ENCODE results near the gene ACSL6. TPM values are rescaled to one million over a fixed set of nuclear protein-coding genes. Genes with fewer than 3 reads are reported as not detected.
A peak's percentile ranks its signal among the peaks of the same experiment; 100 is the strongest.

Gene ACSL6
- total RNA-seq, 1 experiment from 2014 or later: 1.4 TPM

DNA sequence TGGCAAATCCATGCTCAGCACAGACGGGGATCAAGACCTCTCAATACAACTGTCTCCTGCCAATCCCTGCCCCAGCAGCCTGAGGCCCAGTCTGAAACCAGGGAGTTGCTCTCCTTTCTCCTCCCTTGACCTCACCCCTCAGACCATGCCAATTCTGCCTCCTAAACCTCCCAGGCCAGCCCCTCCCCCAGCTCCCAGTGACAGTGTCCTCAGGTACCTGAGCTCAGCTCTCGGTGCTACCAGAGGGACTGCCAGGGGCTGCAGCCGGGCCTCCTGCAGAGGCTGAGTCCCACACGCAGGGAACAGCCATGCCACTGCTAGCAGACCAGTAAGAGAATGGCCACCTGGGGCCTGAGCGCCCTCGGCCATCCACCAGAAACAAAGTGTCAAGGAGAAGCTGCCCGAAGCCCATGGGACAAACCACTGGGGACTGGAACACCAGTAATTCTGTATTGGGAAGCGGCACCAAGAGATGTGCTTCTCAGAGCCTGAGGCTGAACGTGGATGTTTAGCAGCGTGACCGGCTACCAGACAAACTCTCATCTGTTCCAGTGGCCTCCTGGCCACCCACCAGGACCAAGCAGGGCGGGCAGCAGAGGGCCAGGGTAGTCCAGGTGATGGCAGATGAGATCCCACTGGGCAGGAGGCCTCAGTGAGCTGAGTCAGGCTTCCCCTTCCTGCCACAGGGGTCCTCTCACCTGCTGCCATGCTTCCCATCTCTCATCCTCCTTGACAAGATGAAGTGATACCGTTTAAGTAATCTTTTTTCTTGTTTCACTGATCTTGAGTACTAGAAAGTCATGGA lies 48.4 kb upstream of the ACSL6 start:
- CTCF ChIA-PET: interaction anchor here (0.6 kb wide), 1 partner anchor 638 kb away, joined by 5 read pairs; no protein-coding TSS in a partner anchor

DNA sequence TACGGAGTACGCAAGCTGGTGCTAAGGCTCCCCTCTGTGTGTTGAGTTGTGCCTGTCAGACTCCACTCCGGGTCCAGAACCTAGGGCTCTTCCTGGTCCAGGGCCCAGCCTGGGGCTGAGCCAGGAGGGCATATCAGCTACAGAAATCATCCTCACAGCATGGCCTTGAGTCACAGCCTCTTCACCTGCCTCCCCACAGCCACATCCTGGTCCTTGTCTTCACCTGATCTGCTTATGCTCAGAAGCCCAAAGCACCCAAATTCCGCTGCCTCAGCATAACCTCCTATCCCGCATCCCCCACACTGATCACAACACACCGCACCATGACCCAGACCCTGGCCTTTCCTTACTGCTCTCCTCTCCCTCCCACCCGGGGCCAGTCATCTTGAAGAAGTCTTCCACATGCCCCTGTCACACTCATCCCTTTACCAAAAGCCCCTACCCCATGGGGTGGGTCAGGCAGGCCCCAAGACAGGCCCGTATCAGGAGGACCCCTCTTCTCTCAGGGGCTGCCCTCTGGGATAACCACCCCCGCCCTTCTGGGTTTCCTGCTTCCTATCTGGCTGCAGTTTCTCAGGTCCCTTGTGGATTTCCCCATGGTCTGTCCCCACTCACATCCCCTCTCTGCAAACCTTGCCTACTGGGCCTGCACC lies 47.7 kb upstream of the ACSL6 start:
- no peaks in the 10 kb centered on the region for H3K4me1 Mint-ChIP-seq (ENCODE audit: low read depth, unreplicated experiment)
- CTCF ChIA-PET: no interaction called here
- H3K36me3 Mint-ChIP-seq (ENCODE audit: insufficient read depth, unreplicated experiment): no peaks in the 10 kb centered on the region
- H3K9me3 Mint-ChIP-seq (ENCODE audit: unreplicated experiment): no peaks in the 10 kb centered on the region
- H3K27me3 Mint-ChIP-seq (ENCODE audit: insufficient read depth, unreplicated experiment): no peaks in the 10 kb centered on the region
- Histone ChIP-seq H3K36me3 (ENCODE audit: control insufficient read depth, insufficient read depth, low read length) (no peaks in the 10 kb centered on the region), H3K9me3 (no peaks in the 10 kb centered on the region), H3K4me3 (ENCODE audit: low read depth, low read length) (no peak overlapping the region), H3K4me1 (no peaks in the 10 kb centered on the region), H3K27me3 (replicated peaks; ENCODE audit: control insufficient read depth, insufficient read depth, low read length) (no peaks in the 10 kb centered on the region)
- POLR2A ChIA-PET: no interaction called here
- DNase-seq: peak in 1 of 2 experiments; percentile 29
- intact Hi-C loops (cut with micrococcal nuclease; ENCODE audit: unreplicated experiment): no loop called here
- no peak overlapping the region for H3K4me3 Mint-ChIP-seq (ENCODE audit: unreplicated experiment)
- TF ChIP-seq, protein P1, sequence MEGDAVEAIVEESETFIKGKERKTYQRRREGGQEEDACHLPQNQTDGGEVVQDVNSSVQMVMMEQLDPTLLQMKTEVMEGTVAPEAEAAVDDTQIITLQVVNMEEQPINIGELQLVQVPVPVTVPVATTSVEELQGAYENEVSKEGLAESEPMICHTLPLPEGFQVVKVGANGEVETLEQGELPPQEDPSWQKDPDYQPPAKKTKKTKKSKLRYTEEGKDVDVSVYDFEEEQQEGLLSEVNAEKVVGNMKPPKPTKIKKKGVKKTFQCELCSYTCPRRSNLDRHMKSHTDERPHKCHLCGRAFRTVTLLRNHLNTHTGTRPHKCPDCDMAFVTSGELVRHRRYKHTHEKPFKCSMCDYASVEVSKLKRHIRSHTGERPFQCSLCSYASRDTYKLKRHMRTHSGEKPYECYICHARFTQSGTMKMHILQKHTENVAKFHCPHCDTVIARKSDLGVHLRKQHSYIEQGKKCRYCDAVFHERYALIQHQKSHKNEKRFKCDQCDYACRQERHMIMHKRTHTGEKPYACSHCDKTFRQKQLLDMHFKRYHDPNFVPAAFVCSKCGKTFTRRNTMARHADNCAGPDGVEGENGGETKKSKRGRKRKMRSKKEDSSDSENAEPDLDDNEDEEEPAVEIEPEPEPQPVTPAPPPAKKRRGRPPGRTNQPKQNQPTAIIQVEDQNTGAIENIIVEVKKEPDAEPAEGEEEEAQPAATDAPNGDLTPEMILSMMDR (IDR thresholded peaks at IDR 0.05; ENCODE audit: insufficient read depth in 1 of 2, low read depth in 1 of 2, low read length in 1 of 2, severe bottlenecking in 1 of 2, unreplicated experiment in 1 of 2): no peak
- H3K27ac Mint-ChIP-seq (ENCODE audit: unreplicated experiment): no peak overlapping the region
- BruUV-seq (replicated peaks): no TSS peak

More for the DNA sequence above, 48.4 kb upstream of the ACSL6 start:
- H3K36me3 Mint-ChIP-seq (ENCODE audit: insufficient read depth, unreplicated experiment): no peaks in the 10 kb centered on the region
- intact Hi-C loops (cut with micrococcal nuclease; ENCODE audit: unreplicated experiment): loop anchor here (5.0 kb wide), 1 partner anchor 638 kb away; no protein-coding TSS in a partner anchor
- POLR2A ChIA-PET: no interaction called here
- no peak overlapping the region for H3K4me3 ChIP-seq (ENCODE audit: low read depth, low read length)
- no peaks in the 10 kb centered on the region for H3K27me3 Mint-ChIP-seq (ENCODE audit: insufficient read depth, unreplicated experiment)
- no peaks in the 10 kb centered on the region for H3K27me3 ChIP-seq (replicated peaks; ENCODE audit: control insufficient read depth, insufficient read depth, low read length)
- H3K27ac Mint-ChIP-seq (ENCODE audit: unreplicated experiment): no peak overlapping the region
- no peaks in the 10 kb centered on the region for H3K4me1 ChIP-seq
- no peaks in the 10 kb centered on the region for H3K9me3 ChIP-seq
- H3K36me3 ChIP-seq (ENCODE audit: control insufficient read depth, insufficient read depth, low read length): no peaks in the 10 kb centered on the region
- H3K4me3 Mint-ChIP-seq (ENCODE audit: unreplicated experiment): no peak overlapping the region
- DNase-seq: peak in 1 of 2 experiments; percentile 29
- H3K4me1 Mint-ChIP-seq (ENCODE audit: low read depth, unreplicated experiment): no peaks in the 10 kb centered on the region
- BruUV-seq (replicated peaks): no TSS peak
- TF ChIP-seq, protein P1 (IDR thresholded peaks at IDR 0.05; ENCODE audit: insufficient read depth in 1 of 2, low read depth in 1 of 2, low read length in 1 of 2, severe bottlenecking in 1 of 2, unreplicated experiment in 1 of 2): no peak
- no peaks in the 10 kb centered on the region for H3K9me3 Mint-ChIP-seq (ENCODE audit: unreplicated experiment)

DNA sequence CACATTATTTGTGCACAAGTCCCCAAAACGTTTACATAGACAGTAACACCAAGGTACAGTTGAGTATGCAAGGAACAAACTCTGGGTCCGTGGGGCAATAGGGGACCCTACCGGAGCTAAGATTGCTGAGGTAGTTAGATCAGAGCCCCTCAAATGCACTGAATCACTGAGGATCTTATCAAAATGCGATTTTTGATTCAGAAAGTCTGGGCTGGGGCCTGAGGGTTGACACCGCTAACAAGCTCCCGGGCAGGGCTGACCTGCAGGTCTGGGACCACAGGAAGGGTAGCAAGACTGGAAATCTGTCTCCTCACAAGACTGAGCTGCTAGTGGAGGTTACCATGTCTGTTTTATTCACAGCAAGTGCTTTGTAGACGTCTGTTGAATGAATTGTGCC lies 47.2 kb upstream of the ACSL6 start:
- H3K36me3 Mint-ChIP-seq (ENCODE audit: insufficient read depth, unreplicated experiment): no peaks in the 10 kb centered on the region
- H3K27me3 Mint-ChIP-seq (ENCODE audit: insufficient read depth, unreplicated experiment): no peaks in the 10 kb centered on the region
- Histone ChIP-seq H3K27me3 (replicated peaks; ENCODE audit: control insufficient read depth, insufficient read depth, low read length) (no peaks in the 10 kb centered on the region), H3K9me3 (no peaks in the 10 kb centered on the region), H3K4me1 (no peaks in the 10 kb centered on the region), H3K4me3 (ENCODE audit: low read depth, low read length) (no peak overlapping the region), H3K36me3 (ENCODE audit: control insufficient read depth, insufficient read depth, low read length) (no peaks in the 10 kb centered on the region)
- no peak overlapping the region for H3K4me3 Mint-ChIP-seq (ENCODE audit: unreplicated experiment)
- no peaks in the 10 kb centered on the region for H3K9me3 Mint-ChIP-seq (ENCODE audit: unreplicated experiment)
- H3K27ac Mint-ChIP-seq (ENCODE audit: unreplicated experiment): no peak overlapping the region
- POLR2A ChIA-PET: no interaction called here
- H3K4me1 Mint-ChIP-seq (ENCODE audit: low read depth, unreplicated experiment): no peaks in the 10 kb centered on the region
- intact Hi-C loops (cut with micrococcal nuclease; ENCODE audit: unreplicated experiment): no loop called here
- TF ChIP-seq, protein P1 (IDR thresholded peaks at IDR 0.05; ENCODE audit: insufficient read depth in 1 of 2, low read depth in 1 of 2, low read length in 1 of 2, severe bottlenecking in 1 of 2, unreplicated experiment in 1 of 2): no peak
- CTCF ChIA-PET: no interaction called here
- no TSS peak for BruUV-seq (replicated peaks)
- peak in 1 of 2 experiments; percentile 24 for DNase-seq
